HFF-Myc (cell line): ENCODE data around the gene GCNT3.

Experiments
- DNase-seq: peaks from one replicate; pipeline ENCODE4 v3.0.0-alpha.2; 2011; ENCODE audit warnings: low read depth; ENCODE audit errors: extremely low read depth
- H3K4me3 ChIP-seq: replicated peaks from 2 replicates; pipeline ENCODE4 v1.5.1; 2011; ENCODE audit warnings: low read depth, mild to moderate bottlenecking, control low read depth, low read length
- CTCF ChIP-seq: IDR thresholded peaks from 2 replicates; pipeline ENCODE4 v1.5.1; 2012; ENCODE audit warnings: mild to moderate bottlenecking, low read depth, low read length, control low read depth; ENCODE audit errors: missing control alignments

The GCNT3 gene

GRCh38 chr15:59656897-59657634, 45.5 kb downstream of the GCNT3 start, which contains the start of gene GTF2A2:
Gene GTF2A2 (minus strand): TSS chr15:59657515. CDS start chr15:59652277, 5,238 bp downstream.
- H3K4me3 ChIP-seq: peak within 1 kb of the TSS; percentile 85
- TF ChIP-seq CTCF: no peak
- DNase-seq: peak; percentile 75

GRCh38 chr15:59657635-59658125, 46.1 kb downstream of the GCNT3 start:
- TF ChIP-seq CTCF: no peak
- peak overlapping the region; percentile 85 for H3K4me3 ChIP-seq
- no peak for DNase-seq

- DNase-seq: no peak
- H3K4me3 ChIP-seq: no peak overlapping the region
- no peak for TF ChIP-seq CTCF
Observed at GRCh38 chr15:59659366-59659765, 47.8 kb downstream of the GCNT3 start.

- no peak for DNase-seq
- no peak overlapping the region for H3K4me3 ChIP-seq
- no peak for TF ChIP-seq CTCF
Observed at GRCh38 chr15:59662260-59662659, 50.7 kb downstream of the GCNT3 start.

- DNase-seq: no peak
- no peak overlapping the region for H3K4me3 ChIP-seq
- no peak for TF ChIP-seq CTCF
Observed at GRCh38 chr15:59668556-59668955, 57.0 kb downstream of the GCNT3 start.
